ENCODE measurements around the gene PIAS4. TPM values are rescaled to one million over a fixed set of nuclear protein-coding genes. Genes with fewer than 3 reads are reported as not detected.

Gene PIAS4
- total and polyA plus RNA-seq, 2 of the 13 experiments (the other 11 are each of a cell fraction or from before 2014, with no cell fraction given), result 9.0 to 20.1 TPM

DNA sequence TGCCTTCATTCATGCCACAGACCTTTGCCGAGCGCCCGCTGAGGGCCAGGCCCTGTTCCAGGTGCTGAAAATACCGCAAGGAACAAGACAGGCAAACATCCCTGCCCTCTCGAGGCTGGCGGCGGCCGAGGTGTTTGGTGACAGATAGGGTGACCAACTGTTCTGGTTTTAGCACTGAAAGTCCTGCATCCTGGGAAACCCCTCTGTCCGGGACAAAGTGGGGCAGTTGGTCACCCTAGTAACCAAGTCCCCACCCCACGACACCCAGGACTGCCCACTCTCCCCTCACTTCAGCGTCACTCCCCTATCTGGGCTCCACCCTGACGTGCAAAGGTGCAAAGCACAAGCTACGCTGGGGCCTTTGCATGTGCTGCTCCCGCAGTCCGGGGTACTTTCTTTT is 41.9 kb downstream of the PIAS4 start:
- ATAC-seq, result no peak
- Histone ChIP-seq H3K4me1 (ENCODE audit: insufficient read depth, low read length) (peaks cover 31% of the 10 kb centered on the region), H3K9me3 (ENCODE audit: low read length) (no peaks in the 10 kb centered on the region), H3K36me3 (replicated peaks in 1 of 2; ENCODE audit: control insufficient read depth in 1 of 2, insufficient read depth in 2 of 2, low read length in 2 of 2) (peaks cover 28 to 52% of the 10 kb centered on the region in 2 experiments), H3K27me3 (ENCODE audit: control insufficient read depth in 1 of 2, insufficient read depth in 2 of 2, low read length in 2 of 2) (no peaks in the 10 kb centered on the region), H3K27ac (ENCODE audit: extremely low read length, insufficient read depth, low read length) (no peak overlapping the region), H3K9ac (ENCODE audit: insufficient read depth, low read depth, low read length) (no peak overlapping the region), H2AFZ (ENCODE audit: low read length) (no peak overlapping the region), H3K79me2 (ENCODE audit: insufficient read depth, low read length) (peaks cover 45% of the 10 kb centered on the region), H4K20me1 (ENCODE audit: insufficient read depth, low read length) (peaks cover 34% of the 10 kb centered on the region; the same call in 1 of the 2 replicates), H3K4me3 (replicated peaks in 1 of 3; ENCODE audit: insufficient read depth in 1 of 3, low read depth in 2 of 3, low read length in 3 of 3) (no peak overlapping the region), H3K4me2 (ENCODE audit: low read depth, low read length) (no peak overlapping the region)
- POLR2A ChIA-PET, result no interaction called here
- no TSS peak for BruUV-seq (replicated peaks)
- DNase-seq (ENCODE audit: low spot score), result no peak
- in situ Hi-C loops (cut with HindIII; ENCODE audit: extremely low pct_ligation_motif_present, low pct_unique_long_range_greater_than_20kb) (no loop called here), intact Hi-C loops (cut with micrococcal nuclease; ENCODE audit: unreplicated experiment) (no loop called here)
- CTCF ChIA-PET (ENCODE audit: low intra/inter-chr PET ratio, low total read pairs), result no interaction called here
- no peak for FAIRE-seq
- TF ChIP-seq ESRRA (CRISPR knock-in tag; IDR thresholded peaks at IDR 0.05; ENCODE audit: low read depth) (no peak), SIN3A (IDR thresholded peaks at IDR 0.05; ENCODE audit: borderline replicate concordance, low read depth, low read length) (no peak), AGO2 (optimal IDR thresholded peaks at IDR 0.05; ENCODE audit: low read depth, low read length) (peak; percentile 73), HNRNPL (IDR thresholded peaks at IDR 0.05; ENCODE audit: low read depth, low read length) (0 out of 2 replicates have a peak, but pooled peaks have one; percentile 33), ZC3H13 (CRISPR knock-in tag; IDR thresholded peaks at IDR 0.05) (no peak)
- TF ChIP-seq, protein P1, sequence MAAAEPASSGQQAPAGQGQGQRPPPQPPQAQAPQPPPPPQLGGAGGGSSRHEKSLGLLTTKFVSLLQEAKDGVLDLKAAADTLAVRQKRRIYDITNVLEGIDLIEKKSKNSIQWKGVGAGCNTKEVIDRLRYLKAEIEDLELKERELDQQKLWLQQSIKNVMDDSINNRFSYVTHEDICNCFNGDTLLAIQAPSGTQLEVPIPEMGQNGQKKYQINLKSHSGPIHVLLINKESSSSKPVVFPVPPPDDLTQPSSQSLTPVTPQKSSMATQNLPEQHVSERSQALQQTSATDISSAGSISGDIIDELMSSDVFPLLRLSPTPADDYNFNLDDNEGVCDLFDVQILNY (CRISPR knock-in tag; conservative IDR thresholded peaks at IDR 0.05), result no peak
- TF ChIP-seq, protein P2, sequence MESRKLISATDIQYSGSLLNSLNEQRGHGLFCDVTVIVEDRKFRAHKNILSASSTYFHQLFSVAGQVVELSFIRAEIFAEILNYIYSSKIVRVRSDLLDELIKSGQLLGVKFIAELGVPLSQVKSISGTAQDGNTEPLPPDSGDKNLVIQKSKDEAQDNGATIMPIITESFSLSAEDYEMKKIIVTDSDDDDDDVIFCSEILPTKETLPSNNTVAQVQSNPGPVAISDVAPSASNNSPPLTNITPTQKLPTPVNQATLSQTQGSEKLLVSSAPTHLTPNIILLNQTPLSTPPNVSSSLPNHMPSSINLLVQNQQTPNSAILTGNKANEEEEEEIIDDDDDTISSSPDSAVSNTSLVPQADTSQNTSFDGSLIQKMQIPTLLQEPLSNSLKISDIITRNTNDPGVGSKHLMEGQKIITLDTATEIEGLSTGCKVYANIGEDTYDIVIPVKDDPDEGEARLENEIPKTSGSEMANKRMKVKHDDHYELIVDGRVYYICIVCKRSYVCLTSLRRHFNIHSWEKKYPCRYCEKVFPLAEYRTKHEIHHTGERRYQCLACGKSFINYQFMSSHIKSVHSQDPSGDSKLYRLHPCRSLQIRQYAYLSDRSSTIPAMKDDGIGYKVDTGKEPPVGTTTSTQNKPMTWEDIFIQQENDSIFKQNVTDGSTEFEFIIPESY (CRISPR knock-in tag; IDR thresholded peaks at IDR 0.05), result peak; percentile 88
- TF ChIP-seq, protein P3, sequence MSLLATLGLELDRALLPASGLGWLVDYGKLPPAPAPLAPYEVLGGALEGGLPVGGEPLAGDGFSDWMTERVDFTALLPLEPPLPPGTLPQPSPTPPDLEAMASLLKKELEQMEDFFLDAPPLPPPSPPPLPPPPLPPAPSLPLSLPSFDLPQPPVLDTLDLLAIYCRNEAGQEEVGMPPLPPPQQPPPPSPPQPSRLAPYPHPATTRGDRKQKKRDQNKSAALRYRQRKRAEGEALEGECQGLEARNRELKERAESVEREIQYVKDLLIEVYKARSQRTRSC (CRISPR knock-in tag; IDR thresholded peaks at IDR 0.05; ENCODE audit: low read depth), result no peak
- TF ChIP-seq, protein P4, sequence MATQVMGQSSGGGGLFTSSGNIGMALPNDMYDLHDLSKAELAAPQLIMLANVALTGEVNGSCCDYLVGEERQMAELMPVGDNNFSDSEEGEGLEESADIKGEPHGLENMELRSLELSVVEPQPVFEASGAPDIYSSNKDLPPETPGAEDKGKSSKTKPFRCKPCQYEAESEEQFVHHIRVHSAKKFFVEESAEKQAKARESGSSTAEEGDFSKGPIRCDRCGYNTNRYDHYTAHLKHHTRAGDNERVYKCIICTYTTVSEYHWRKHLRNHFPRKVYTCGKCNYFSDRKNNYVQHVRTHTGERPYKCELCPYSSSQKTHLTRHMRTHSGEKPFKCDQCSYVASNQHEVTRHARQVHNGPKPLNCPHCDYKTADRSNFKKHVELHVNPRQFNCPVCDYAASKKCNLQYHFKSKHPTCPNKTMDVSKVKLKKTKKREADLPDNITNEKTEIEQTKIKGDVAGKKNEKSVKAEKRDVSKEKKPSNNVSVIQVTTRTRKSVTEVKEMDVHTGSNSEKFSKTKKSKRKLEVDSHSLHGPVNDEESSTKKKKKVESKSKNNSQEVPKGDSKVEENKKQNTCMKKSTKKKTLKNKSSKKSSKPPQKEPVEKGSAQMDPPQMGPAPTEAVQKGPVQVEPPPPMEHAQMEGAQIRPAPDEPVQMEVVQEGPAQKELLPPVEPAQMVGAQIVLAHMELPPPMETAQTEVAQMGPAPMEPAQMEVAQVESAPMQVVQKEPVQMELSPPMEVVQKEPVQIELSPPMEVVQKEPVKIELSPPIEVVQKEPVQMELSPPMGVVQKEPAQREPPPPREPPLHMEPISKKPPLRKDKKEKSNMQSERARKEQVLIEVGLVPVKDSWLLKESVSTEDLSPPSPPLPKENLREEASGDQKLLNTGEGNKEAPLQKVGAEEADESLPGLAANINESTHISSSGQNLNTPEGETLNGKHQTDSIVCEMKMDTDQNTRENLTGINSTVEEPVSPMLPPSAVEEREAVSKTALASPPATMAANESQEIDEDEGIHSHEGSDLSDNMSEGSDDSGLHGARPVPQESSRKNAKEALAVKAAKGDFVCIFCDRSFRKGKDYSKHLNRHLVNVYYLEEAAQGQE (IDR thresholded peaks at IDR 0.05; ENCODE audit: borderline replicate concordance in 1 of 2, low read depth in 1 of 2, low read length in 2 of 2), result peak in 1 of 2 experiments; percentile 33; a peak in 1 of 4 replicates
- WGBS (ENCODE audit: low lambda C conversion rate), result 95% methylated on average over 15 of the region's 15 CpGs

All from HepG2 (cell line).